Type B pancreatic cell (in vitro differentiated cells): ENCODE results near the gene SERINC1. TPM values are rescaled to one million over a fixed set of nuclear protein-coding genes. Genes with fewer than 3 reads are reported as not detected.

Source experiments
- DNase-seq: peaks from one replicate; pipeline ENCODE4 v3.0.0; 2021; ENCODE audit warnings: mixed read lengths; ENCODE audit not compliant: unreplicated experiment; ENCODE audit errors: extremely low spot score
- H3K27ac Mint-ChIP-seq: 2 replicates; pipeline ENCODE4 v1.8.0; 2021; ENCODE audit warnings: mild to moderate bottlenecking, mixed read lengths
- H3K27me3 Mint-ChIP-seq: 2 replicates; pipeline ENCODE4 v1.8.0; 2021; ENCODE audit warnings: mixed read lengths
- H3K36me3 Mint-ChIP-seq: 2 replicates; pipeline ENCODE4 v1.8.0; 2021; ENCODE audit warnings: mixed read lengths
- H3K4me1 Mint-ChIP-seq: one replicate; pipeline ENCODE4 v1.8.0; 2021; ENCODE audit warnings: mixed read lengths; ENCODE audit not compliant: unreplicated experiment
- H3K4me3 Mint-ChIP-seq: 2 replicates; pipeline ENCODE4 v1.8.0; 2021; ENCODE audit warnings: mild to moderate bottlenecking, mixed read lengths
- H3K9me3 Mint-ChIP-seq: 2 replicates; pipeline ENCODE4 v1.8.0; 2021; ENCODE audit warnings: mixed read lengths
- CTCF ChIP-seq: fragments of 200-600 bp; sonication (generic); conservative IDR thresholded peaks from 2 replicates; pipeline ENCODE4 v1.5.0; 2021; ENCODE audit warnings: antibody characterized with exemption, mild to moderate bottlenecking
- total RNA-seq: library from RNA; stranded (reverse); gene quantifications from 2 replicates; pipeline ENCODE4 v1.2.1, GENCODE V29; 2021; ENCODE audit warnings: low replicate concordance

The SERINC1 gene
- total RNA-seq, 1 donor from 2014 or later, result 101 TPM

- no peaks in the 10 kb centered on the region for H3K27me3 Mint-ChIP-seq
- no peak overlapping the region for H3K4me3 Mint-ChIP-seq
Observed at GRCh38 chr6:122394016-122394415, 77.6 kb downstream of the SERINC1 start.

GRCh38 chr6:122393351-122393896, 78.2 kb downstream of the SERINC1 start:
- Mint-ChIP-seq H3K27ac (no peak overlapping the region), H3K27me3 (no peaks in the 10 kb centered on the region), H3K36me3 (no peaks in the 10 kb centered on the region), H3K4me3 (no peak overlapping the region), H3K9me3 (no peaks in the 10 kb centered on the region), H3K4me1 (peaks cover 9% of the 10 kb centered on the region)
- TF ChIP-seq CTCF, result no peak
- no peak for DNase-seq

More at GRCh38 chr6:122394016-122394415, 77.6 kb downstream of the SERINC1 start:
- DNase-seq, result no peak
- no peak for TF ChIP-seq CTCF
- Mint-ChIP-seq H3K4me1 (peaks cover 10% of the 10 kb centered on the region), H3K27ac (no peak overlapping the region), H3K9me3 (no peaks in the 10 kb centered on the region), H3K36me3 (no peaks in the 10 kb centered on the region)

Other genes with a start within 250 kb of the SERINC1 start
- 10.1 and 22.5 TPM in 2 replicates for gene HSF2, start 72.2 kb downstream of the SERINC1 start, total RNA-seq
- 31.7 and 56.8 TPM in 2 replicates for gene PKIB, start 138.6 kb upstream of the SERINC1 start, total RNA-seq